Fibroblast of skin of left biceps (primary cell): ENCODE measurements around the gene ITPR3.

ENCODE experiments used
- DNase-seq, 2 experiments: peaks; one replicate each; pipeline ENCODE4 v3.0.0-alpha.2; 2013; ENCODE audit warnings: low read depth in 2 of 2

The ITPR3 gene

GRCh38 chr6:33737267-33738026 is 116.3 kb downstream of the ITPR3 start:
- no peak for DNase-seq

GRCh38 chr6:33738153-33738552 is 117.0 kb downstream of the ITPR3 start:
- no peak for DNase-seq

GRCh38 chr6:33738879-33739278 is 117.8 kb downstream of the ITPR3 start:
- no peak for DNase-seq

GRCh38 chr6:33739571-33739970 is 118.4 kb downstream of the ITPR3 start:
- no peak for DNase-seq

GRCh38 chr6:33740204-33740608 is 119.1 kb downstream of the ITPR3 start:
- no peak for DNase-seq

GRCh38 chr6:33740794-33741193 is 119.7 kb downstream of the ITPR3 start:
- DNase-seq: no peak

- DNase-seq: no peak
These were observed 121.0 kb downstream of the ITPR3 start for GRCh38 chr6:33742092-33742491.

- DNase-seq: no peak
These were observed 121.7 kb downstream of the ITPR3 start for GRCh38 chr6:33742837-33743236.

- peak; percentile 30 to 34 for DNase-seq
These were observed 123.1 kb downstream of the ITPR3 start for GRCh38 chr6:33744001-33744848.

- DNase-seq: no peak
These were observed 123.9 kb downstream of the ITPR3 start for GRCh38 chr6:33744895-33745546.

- no peak for DNase-seq
These were observed 124.4 kb downstream of the ITPR3 start for GRCh38 chr6:33745548-33745947.
